GM19395 (cell line): Measurements from ENCODE around the gene RAB11FIP3.

Experiments used
- ATAC-seq: cut with Tn5 transposase; IDR thresholded peaks from one replicate; pipeline ENCODE4 v1.9.1; 2021; ENCODE audit warnings: mild to moderate bottlenecking, moderate library complexity; ENCODE audit not compliant: unreplicated experiment

Gene RAB11FIP3

DNA sequence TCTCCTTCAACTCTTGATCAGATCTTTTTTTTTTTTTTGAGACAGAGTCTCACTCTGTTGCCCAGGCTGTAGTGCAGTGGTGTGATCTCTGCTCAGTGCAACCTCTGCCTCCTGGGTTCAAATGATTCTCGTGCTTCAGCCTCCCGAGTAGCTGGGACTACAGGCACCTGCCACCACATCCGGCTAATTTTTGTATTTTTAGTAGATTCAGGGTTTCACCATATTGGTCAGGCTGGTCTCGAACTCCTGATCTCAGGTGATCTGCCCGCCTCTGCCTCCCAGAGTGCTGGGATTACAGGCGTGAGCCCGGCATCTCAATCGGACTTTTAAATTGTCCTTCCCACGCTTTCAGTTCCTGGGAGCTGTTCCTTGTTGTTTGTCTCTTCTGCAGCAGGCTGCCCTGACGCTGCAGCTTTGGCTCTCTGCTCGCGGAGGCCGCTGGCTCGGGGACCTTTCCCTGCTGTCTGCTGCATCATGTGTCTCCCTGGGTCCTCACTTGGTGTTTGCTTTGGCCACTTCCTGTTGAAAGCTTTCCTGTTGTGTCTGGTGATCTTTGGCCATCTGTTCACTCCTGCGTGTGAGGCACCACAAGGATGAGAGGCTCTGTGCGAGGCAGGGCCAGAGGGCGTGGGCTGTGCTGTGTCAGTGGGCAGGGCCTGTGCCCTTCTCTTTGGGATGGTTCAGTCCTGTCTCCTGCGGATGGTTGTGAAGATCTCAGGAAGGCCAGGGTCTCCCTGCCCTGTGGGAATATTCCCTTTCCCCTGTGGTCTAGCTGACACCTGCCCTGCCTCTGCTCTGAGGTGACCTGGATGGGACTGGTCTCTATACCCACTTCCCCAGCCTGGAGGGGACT is 83.7 kb downstream of the RAB11FIP3 start:
- ATAC-seq: no peak

DNA sequence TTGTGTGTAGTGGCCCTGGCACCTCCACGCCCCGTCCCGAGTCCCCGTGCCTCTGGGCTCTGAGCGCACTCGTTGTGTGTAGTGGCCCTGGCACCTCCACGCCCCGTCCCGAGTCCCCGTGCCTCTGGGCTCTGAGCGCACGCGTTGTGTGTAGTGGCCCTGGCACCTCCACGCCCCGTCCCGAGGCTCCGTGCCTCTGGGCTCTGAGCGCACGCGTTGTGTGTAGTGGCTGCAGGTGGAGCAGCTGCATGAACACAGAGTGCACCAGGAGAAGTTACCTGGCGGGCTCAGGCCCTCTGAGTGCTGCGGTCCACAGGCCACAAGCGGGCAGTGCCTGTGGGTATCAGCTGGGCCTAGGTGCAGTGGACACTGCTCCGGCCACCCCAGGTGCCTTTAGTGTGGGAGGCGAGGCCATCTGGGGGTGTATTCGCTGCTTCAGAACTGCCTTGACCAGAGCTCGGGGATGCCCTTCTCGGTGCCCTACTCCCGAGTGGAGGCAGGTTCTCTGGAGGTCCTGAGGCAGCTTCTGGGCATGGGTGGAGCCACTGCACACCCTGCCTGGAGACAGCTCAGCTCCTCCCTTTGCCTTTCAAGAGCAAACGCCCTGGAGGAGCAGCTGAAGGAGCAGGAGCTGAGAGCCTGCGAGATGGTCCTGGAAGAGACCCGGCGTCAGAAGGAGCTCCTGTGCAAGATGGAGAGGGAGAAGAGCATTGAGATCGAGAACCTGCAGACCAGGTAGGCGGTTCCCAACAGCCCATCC is 84.8 kb downstream of the RAB11FIP3 start:
- ATAC-seq: no peak

GRCh38 chr16:512802-513201 is 87.4 kb downstream of the RAB11FIP3 start:
- no peak for ATAC-seq

DNA sequence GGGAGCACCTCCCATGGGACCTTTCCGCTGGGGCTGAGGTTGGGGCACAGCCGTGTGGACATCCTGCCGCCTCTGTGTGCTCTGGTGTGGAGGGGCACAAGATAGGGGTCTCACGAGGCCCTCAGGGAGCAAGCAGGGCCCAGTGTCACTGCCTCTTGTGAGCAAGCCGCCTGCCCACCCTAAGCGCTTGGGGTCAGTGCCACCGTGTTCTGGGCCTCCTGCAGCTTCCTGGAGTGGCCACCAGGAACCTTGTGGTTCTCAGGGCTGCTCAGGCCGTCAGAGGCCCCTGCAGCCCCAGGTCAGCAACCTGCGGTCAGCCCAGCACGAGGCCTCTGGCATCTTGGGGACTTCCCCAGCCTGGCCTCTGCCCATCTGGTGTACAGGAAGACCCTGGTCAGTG is 88.5 kb downstream of the RAB11FIP3 start:
- ATAC-seq: no peak

DNA sequence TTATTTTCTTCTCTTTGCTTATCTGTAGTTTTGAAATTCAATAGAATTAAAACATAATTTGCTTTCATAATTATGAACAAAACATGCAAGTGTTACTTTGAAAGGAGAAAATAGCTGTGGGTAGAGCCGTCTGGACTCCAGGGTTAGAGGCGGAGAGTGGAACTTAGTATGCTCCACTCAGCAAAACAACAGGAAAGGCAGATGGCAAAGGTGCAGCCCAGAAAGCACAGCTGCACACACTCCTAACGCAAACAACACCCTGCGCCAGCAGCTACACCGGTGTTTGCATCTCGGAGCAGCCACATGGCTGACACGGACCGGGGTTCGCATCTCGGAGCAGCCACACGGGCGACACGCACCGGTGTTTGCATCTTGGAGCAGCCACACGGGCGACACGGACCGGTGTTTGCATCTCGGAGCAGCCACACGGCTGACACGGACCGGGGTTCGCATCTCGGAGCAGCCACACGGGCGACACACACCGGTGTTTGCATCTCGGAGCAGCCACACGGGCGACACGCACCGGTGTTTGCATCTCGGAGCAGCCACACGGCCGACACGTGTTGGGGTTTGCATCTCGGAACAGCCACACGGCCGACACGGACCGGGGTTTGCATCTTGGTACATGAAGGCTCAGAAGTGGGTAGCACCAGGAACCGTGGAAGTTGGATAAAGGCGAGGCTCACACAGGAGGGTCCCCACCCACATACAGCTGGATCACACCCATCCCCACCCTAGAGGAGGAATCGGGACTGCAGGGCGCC is 89.9 kb downstream of the RAB11FIP3 start:
- ATAC-seq: no peak

- ATAC-seq: no peak
Measured at GRCh38 chr16:515939-516226, 90.4 kb downstream of the RAB11FIP3 start.

GRCh38 chr16:516301-516700 is 90.9 kb downstream of the RAB11FIP3 start:
- ATAC-seq: no peak

- ATAC-seq: no peak
Measured at GRCh38 chr16:518858-519257, 93.4 kb downstream of the RAB11FIP3 start.

- ATAC-seq: no peak
Measured at GRCh38 chr16:519425-519824, 94.0 kb downstream of the RAB11FIP3 start.

DNA sequence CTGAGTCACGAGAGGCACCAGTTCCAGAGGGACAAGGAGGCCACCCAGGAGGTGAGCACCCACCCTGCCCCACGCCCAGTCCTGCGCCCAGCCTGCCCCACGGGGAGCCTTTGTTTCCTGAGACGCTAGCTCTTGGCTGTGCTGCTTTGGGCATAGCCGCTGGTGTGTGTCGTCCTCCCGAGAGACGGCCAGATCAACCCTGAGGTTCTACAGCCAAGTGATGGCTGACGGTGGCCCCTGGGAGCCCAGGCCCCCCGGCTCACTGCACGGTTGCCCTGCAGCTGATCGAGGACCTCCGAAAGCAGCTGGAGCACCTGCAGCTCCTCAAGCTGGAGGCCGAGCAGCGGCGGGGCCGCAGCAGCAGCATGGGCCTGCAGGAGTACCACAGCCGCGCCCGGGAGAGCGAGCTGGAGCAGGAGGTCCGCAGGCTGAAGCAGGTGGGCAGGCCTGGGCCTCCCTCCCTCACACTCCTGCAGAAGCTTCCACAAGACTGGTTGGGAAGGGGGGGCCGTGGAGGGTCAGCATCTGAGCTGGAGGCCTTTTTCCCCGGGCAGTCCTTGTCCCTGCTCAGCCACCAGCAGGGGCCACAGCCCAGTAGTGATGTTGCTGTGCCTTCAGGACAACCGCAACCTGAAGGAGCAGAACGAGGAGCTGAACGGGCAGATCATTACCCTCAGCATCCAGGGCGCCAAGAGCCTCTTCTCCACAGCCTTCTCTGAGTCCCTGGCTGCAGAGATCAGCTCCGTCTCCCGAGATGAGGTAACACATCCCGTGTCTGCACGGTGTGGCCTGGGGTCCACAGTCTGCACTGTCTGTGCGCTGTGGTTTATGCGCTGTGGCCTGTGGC is 94.6 kb downstream of the RAB11FIP3 start:
- no peak for ATAC-seq

DNA sequence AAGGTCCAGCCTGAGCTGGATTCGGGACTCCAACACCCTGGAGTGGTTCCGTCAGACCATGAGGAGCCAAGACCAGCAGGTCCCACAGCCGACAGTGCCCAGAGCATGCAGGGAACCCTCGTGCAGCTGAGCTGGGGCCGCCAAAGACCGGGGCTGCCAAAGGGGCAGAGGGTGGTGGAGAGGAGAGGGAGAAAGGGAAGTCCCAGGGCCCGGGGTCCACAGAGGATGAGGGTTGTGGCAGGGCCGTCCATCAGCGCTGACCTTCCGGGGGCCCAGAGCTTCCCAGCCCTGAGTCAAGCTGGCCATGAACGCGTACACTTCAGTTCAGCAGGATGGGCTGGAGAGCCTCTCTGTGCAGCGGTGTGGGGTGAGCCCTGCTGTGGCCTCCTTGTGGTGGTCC is 95.4 kb downstream of the RAB11FIP3 start:
- no peak for ATAC-seq

DNA sequence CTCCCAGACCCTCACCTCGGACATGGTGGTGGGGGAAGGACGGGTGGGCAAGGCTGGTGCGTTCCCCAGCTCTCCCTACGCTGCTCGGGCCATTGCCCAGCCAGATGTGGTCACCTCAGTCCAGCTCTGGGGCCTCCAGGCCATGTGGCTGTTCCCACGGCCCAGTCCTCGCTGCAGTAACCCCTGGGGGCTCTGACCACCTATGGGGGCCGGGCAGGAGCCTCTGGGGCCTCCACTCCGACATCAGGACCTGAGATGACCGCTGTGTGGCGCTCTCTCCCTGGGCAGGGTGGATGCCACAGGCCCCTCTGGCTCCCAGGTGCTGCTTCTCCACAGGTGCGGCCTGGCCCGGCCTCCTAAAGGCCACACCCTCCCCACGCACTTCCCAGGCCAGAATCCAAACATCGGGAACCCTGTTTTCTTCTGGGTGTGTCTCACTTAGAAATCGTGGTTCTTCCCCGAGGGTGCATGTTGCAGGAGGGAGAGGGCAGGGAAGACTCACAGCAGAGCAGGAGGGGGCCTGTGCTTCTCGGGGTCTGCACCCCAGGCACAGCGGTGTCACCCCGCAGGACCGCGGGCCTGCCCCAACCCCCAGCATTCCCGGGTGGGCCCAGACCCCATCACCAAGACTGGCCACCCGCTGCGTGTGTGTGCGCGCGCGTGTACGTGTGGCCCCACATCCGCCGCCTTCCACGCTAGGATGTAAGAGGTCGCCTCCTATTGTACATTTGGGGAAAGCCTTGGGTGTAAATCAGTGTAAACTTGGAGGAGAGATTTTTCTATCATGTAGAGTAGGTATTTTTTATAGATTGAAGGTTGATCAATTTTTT is 96.1 kb downstream of the RAB11FIP3 start:
- ATAC-seq: no peak

- no peak for ATAC-seq
Measured at GRCh38 chr16:522320-523096, 97.1 kb downstream of the RAB11FIP3 start.

GRCh38 chr16:523097-523741 is 97.8 kb downstream of the RAB11FIP3 start:
- ATAC-seq: no peak

DNA sequence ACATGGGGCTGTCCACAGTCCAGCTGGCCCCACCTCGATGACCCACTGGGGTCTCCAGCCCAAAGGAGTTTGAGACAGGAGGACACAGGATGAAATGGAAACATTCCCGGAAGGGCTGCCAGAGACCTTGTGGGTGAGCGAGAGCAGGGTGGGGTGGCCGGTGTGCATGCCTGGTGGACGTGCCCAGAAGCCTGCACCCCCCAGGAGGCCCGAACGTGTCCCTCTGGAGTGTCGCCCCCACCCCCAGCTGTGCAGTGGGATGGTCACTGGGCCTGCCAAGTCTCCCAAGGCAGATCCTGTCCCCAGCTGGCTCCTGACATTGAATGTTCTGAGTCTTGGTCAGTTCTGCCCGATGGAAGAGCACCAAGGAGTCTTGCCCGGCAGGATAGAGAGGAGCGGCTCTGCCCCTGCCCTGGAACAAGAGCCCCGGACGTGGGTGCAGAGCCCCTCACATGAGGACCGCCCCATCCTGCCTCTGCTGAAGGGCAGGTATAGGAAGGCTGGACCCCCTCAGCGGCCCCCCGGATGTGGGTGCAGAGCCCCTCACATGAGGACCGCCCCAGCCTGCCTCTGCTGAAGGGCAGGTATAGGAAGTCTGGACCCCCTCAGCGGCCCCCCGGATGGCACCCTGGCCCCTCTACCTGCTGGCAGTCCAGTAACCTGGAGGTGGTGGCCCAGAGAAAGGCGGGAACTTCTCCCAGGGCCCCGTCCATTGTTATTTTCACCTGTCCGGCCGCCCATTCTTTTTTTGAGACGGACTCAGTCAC is 99.0 kb downstream of the RAB11FIP3 start:
- no peak for ATAC-seq

GRCh38 chr16:525123-525519 is 99.7 kb downstream of the RAB11FIP3 start:
- no peak for ATAC-seq

GRCh38 chr16:525520-526180 is 100.2 kb downstream of the RAB11FIP3 start:
- no peak for ATAC-seq
